HEK293 (cell line): ENCODE measurements around the gene DRG1.

Experiments
- BCL11A ChIP-seq: fragments of 450-650 bp; formaldehyde crosslinking; IDR thresholded peaks from 2 replicates; pipeline ENCODE4 v1.5.1; 2016; ENCODE audit warnings: low read depth, missing biosample characterization, missing genetic modification characterization
- CTCF ChIP-seq: fragments of 450-650 bp; formaldehyde crosslinking; IDR thresholded peaks from 2 replicates; pipeline ENCODE4 v1.5.1; 2016; ENCODE audit warnings: missing biosample characterization, missing genetic modification characterization
- GLI4 ChIP-seq: fragments of 450-650 bp; formaldehyde crosslinking; IDR thresholded peaks from 2 replicates; pipeline ENCODE4 v1.5.1; 2016; ENCODE audit warnings: missing biosample characterization, missing genetic modification characterization

DNA sequence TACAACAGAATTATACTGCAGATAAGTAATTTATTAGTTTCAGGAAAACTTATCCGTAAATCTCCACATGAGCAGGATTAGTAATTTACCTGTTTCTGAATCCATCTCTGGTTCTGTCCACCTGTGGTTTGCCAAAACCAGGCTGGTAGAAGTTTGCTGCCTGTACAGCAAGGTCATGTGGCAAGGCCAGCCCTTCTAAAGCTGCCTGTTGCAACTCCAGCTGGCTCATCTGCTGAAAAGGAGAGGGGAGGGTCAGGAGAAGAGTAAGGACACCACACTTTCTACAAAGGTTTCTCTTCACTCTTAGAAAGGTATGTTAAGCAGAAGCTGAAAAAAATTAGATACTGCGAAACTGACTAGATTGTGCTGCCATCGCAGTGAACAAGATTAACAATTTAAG is 47.9 kb downstream of the DRG1 start:
- TF ChIP-seq CTCF = no peak
- no peak for TF ChIP-seq GLI4 (tag by site-specific recombination)
- no peak for TF ChIP-seq BCL11A
